Psoas muscle (tissue), 8 donors: ENCODE data around the gene CDKN2AIP. TPM values are rescaled to one million over a fixed set of nuclear protein-coding genes. Genes with fewer than 3 reads are reported as not detected.

Experiments
- ATAC-seq, 4 donors: fragments of 200-7000 bp; cut with Tn5 transposase; one replicate each; pipeline ENCODE4 v1.9.1; 2020; ENCODE audit warnings: moderate library complexity in 3 of 4, mild to moderate bottlenecking in 2 of 4
- DNase-seq, 2 donors: peaks; one replicate each; pipeline ENCODE4 v3.0.0-alpha.2; 2020
- H3K27ac ChIP-seq: fragments of 200-600 bp; one replicate; pipeline ENCODE4 v1.8.0; 2022
- H3K27me3 ChIP-seq, 3 donors: fragments of 200-600 bp in 1 of 3; one replicate each; pipeline versions ENCODE4 v1.6.1 to v1.8.0; 2013 to 2022; ENCODE audit warnings: low read length in 2 of 3, mild to moderate bottlenecking in 2 of 3, moderate library complexity in 1 of 3; ENCODE audit not compliant: insufficient read depth in 3 of 3
- H3K36me3 ChIP-seq, 2 donors: fragments of 200-600 bp in 1 of 2; one replicate each; pipeline versions ENCODE4 v1.6.1 to v1.8.0; 2013 to 2022; ENCODE audit warnings: low read depth in 1 of 2, mild to moderate bottlenecking in 1 of 2, moderate library complexity in 1 of 2; ENCODE audit not compliant: insufficient read depth in 1 of 2
- H3K4me1 ChIP-seq: fragments of 200-600 bp; one replicate; pipeline ENCODE4 v1.8.0; 2022
- H3K4me3 ChIP-seq: fragments of 200-600 bp; one replicate; pipeline ENCODE4 v1.8.0; 2022; ENCODE audit warnings: mild to moderate bottlenecking
- H3K9me3 ChIP-seq: fragments of 200-600 bp; one replicate; pipeline ENCODE4 v1.8.0; 2022
- WGBS, 3 donors: extraction: QIAGEN DNeasy Blood & Tissue Kit; methylation state at CpG; one replicate each; pipeline versions ENCODE4 v1.1.6 to v1.1.7; 2013; 5-methylcytosine and 5-hydroxymethylcytosine counted together
- intact Hi-C, 2 donors: fragments of 100-400 bp; cut with DNase I; formaldehyde crosslinking; loops; one replicate each; pipeline versions ENCODE4 v1.11.0 to v1.14.2; 2022
- polyA plus RNA-seq, 3 donors: library from polyadenylated mRNA; stranded (reverse); fragments of 200-250 nt; gene quantifications; one replicate each; pipeline ENCODE4 v1.2.3, GENCODE V29; 2013
- total RNA-seq, 4 donors: library from RNA; stranded (reverse); fragmentation: NEBNext Ultra II Directional in 2 of 4; extraction: Animal tissue kit (Norgen Biotek cat#: 25700) in 2 of 4; gene quantifications; one replicate each; pipeline versions ENCODE4 v1.2.1 to v1.2.4, GENCODE V29; 2021 to 2023
- TF ChIP-seq, protein P1 (sequence below): fragments of 200-600 bp; IDR thresholded peaks from one replicate; pipeline ENCODE4 v1.8.0; 2022; ENCODE audit warnings: antibody characterized with exemption
- donor health status: healthy with polysubstance abuse.
- donor health status: DM: no; HTN: no; CAD: no; lungs with moderate emphysema.
- donor health status: Bipolar disorder and iron deficiency.
- donor health status: healthy.
- donor health status: DM: yes; HTN: yes; CAD: no.
- donor health status: DM: no; HTN: no; CAD: no.
- donor health status: DM: no; HTN: no; CAD: no.
- donor health status: DM: yes; HTN: yes; CAD: no.

Gene CDKN2AIP
- total and polyA plus RNA-seq, 7 donors, result 6.5 to 21.0 (median 8.8) TPM

DNA sequence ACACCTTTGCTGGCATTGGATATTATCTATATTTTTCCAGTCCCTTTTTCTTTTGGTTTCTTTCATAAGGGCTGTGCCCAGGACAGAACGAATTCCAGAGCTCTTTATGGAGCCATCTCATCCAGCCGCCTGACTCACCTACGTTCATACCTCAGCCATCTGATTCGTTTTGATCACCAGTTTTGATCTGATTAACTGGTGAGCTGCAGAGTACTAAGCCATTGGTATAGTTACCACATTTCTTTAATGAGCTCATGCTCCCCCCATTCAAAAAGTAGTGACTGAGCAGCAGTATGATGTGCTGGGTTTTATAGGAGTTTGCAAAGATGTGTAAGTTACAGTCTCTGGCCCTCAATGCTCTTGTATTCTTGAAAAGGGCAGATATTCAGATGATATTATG, 43.0 kb upstream of the CDKN2AIP start:
- ATAC-seq, result no peak
- WGBS, 3 donors, result 92 to 96% (median 92%) methylated on average over 4 of the region's 4 CpGs
- no peaks in the 10 kb centered on the region for H3K36me3 ChIP-seq
- TF ChIP-seq, protein P1, sequence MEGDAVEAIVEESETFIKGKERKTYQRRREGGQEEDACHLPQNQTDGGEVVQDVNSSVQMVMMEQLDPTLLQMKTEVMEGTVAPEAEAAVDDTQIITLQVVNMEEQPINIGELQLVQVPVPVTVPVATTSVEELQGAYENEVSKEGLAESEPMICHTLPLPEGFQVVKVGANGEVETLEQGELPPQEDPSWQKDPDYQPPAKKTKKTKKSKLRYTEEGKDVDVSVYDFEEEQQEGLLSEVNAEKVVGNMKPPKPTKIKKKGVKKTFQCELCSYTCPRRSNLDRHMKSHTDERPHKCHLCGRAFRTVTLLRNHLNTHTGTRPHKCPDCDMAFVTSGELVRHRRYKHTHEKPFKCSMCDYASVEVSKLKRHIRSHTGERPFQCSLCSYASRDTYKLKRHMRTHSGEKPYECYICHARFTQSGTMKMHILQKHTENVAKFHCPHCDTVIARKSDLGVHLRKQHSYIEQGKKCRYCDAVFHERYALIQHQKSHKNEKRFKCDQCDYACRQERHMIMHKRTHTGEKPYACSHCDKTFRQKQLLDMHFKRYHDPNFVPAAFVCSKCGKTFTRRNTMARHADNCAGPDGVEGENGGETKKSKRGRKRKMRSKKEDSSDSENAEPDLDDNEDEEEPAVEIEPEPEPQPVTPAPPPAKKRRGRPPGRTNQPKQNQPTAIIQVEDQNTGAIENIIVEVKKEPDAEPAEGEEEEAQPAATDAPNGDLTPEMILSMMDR, result no peak
- no peaks in the 10 kb centered on the region for H3K9me3 ChIP-seq
- DNase-seq, result no peak
- H3K4me3 ChIP-seq, result no peak overlapping the region
- intact Hi-C loops, result no loop called here
- H3K4me1 ChIP-seq, result peaks cover 3% of the 10 kb centered on the region
- no peaks in the 10 kb centered on the region for H3K27me3 ChIP-seq
- H3K27ac ChIP-seq, result no peak overlapping the region

DNA sequence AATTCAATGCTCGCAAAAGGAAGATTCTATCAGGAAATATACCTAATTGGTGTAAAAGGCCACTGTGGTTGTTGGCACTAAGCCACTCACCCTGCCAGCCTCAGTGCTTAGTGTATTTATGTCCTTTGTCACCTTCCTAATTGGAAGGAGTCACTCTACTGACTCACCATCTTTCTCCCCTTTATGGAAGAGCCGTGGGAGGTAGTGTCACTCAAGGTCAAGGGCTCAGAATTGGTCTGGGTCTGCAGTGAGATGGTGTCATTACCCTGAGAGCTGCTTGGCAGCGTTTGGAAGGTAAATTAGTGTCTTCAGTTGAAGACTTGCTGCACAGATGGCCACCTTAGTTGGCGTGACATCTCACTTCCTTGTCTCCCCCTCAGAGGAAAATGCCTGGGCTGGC, 41.7 kb upstream of the CDKN2AIP start:
- H3K27ac ChIP-seq, result no peak overlapping the region
- DNase-seq (no peak), ATAC-seq (no peak)
- H3K36me3 ChIP-seq, result no peaks in the 10 kb centered on the region
- no peaks in the 10 kb centered on the region for H3K9me3 ChIP-seq
- H3K4me3 ChIP-seq, result no peak overlapping the region
- WGBS, 3 donors, result 64 to 78% (median 70%) methylated on average over 4 of the region's 4 CpGs
- intact Hi-C loops, result no loop called here
- peaks cover 3% of the 10 kb centered on the region for H3K4me1 ChIP-seq
- H3K27me3 ChIP-seq, result no peaks in the 10 kb centered on the region
- TF ChIP-seq, protein P1, result no peak

DNA sequence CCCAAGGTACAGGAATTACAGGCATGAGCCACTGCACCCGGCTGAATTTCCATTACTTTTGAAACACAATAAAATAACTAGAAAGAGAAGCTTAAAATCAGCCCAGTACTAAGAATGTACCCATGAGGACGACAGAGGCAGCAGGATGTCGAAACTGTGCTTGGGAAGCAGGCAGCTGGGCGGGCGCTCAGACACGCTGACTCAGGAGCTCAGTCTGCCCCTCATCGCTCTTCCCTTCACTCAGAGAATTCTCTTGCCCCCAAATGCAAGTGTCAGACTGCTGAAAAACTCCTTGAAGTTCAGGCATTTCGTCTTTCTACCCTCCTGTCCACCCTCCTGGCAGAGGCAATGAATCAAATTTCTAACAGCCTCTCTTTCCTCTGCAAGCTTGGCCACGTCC, 41.0 kb upstream of the CDKN2AIP start:
- ATAC-seq (no peak), DNase-seq (no peak)
- TF ChIP-seq, protein P1, result no peak
- H3K4me3 ChIP-seq, result no peak overlapping the region
- intact Hi-C loops, result no loop called here
- no peaks in the 10 kb centered on the region for H3K27me3 ChIP-seq
- no peaks in the 10 kb centered on the region for H3K36me3 ChIP-seq
- 75 to 85% (median 77%) methylated on average over 9 of the region's 9 CpGs for WGBS, 3 donors
- no peaks in the 10 kb centered on the region for H3K9me3 ChIP-seq
- no peaks in the 10 kb centered on the region for H3K4me1 ChIP-seq
- H3K27ac ChIP-seq, result no peak overlapping the region

DNA sequence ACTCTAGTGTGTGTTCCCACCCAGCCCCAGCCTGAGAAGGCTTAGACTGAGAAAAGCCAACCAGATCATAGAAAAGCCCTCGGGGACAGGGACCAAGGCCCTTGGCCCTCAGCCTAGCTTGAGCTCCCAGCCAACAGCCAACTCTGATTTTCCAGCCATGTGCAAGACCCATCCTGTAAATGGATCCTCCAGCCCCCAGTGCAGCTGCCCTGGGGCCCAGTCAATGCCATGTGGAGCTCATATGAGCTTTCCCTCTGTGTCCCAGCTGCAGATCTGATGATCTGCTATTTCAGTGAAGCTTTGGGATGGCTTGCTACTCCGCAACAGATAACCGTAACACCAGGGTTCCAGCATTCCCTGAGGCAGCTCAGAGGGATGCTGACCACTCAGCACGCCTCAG, 40.5 kb upstream of the CDKN2AIP start:
- Histone ChIP-seq H3K4me3 (no peak overlapping the region), H3K27ac (no peak overlapping the region), H3K27me3 (no peaks in the 10 kb centered on the region), H3K36me3 (no peaks in the 10 kb centered on the region), H3K9me3 (no peaks in the 10 kb centered on the region), H3K4me1 (no peaks in the 10 kb centered on the region)
- TF ChIP-seq, protein P1, result no peak
- DNase-seq (no peak), ATAC-seq (no peak)
- WGBS, 3 donors, result 58 to 65% (median 63%) methylated on average over 4 of the region's 4 CpGs
- intact Hi-C loops, result no loop called here

DNA sequence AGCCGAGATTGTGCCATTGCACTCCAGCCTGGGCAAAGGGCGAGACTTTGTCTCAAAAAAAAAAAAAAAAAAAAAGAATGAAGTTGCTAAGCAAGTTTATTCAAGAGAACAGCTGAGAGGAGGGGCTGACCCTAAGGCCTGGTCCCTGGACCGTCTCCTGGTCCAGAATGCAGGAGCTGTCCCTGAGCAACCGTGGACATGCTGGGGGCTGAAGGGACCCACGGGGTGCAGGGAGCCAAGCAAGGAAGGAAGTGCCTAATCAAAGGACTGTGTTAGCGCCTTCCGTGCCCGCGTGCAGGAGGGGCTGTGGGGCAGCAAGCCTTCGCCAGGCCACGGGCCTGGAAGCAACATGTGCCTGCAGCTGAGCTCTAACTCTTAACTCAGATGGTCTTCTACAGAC, 39.1 kb upstream of the CDKN2AIP start:
- Histone ChIP-seq H3K4me1 (no peaks in the 10 kb centered on the region), H3K27ac (no peak overlapping the region), H3K36me3 (no peaks in the 10 kb centered on the region), H3K9me3 (no peaks in the 10 kb centered on the region), H3K27me3 (no peaks in the 10 kb centered on the region), H3K4me3 (no peak overlapping the region)
- ATAC-seq (no peak), DNase-seq (no peak)
- WGBS, 3 donors, result 78 to 86% (median 83%) methylated on average over 11 of the region's 11 CpGs
- TF ChIP-seq, protein P1, result no peak
- intact Hi-C loops, result no loop called here
